ENCODE measurements around the gene TYRO3.

- TF ChIP-seq CTCF (IDR thresholded peaks at IDR 0.05; ENCODE audit: poor library complexity) (no peak), EZH2 (IDR thresholded peaks at IDR 0.05; ENCODE audit: borderline replicate concordance) (no peak), EZH2phosphoT487 (IDR thresholded peaks at IDR 0.05; ENCODE audit: low read depth, severe bottlenecking, unreplicated experiment) (no peak)
Measured at GRCh38 chr15:41599061-41599460, 40.0 kb downstream of the TYRO3 start.

Data from hepatocyte (in vitro differentiated cells).